ENCODE data around the gene NXT1. TPM values are rescaled to one million over a fixed set of nuclear protein-coding genes. Genes with fewer than 3 reads are reported as not detected.

Gene NXT1
- total and polyA plus RNA-seq, 2 experiments from 2014 or later: 30.2 to 34.4 TPM

DNA sequence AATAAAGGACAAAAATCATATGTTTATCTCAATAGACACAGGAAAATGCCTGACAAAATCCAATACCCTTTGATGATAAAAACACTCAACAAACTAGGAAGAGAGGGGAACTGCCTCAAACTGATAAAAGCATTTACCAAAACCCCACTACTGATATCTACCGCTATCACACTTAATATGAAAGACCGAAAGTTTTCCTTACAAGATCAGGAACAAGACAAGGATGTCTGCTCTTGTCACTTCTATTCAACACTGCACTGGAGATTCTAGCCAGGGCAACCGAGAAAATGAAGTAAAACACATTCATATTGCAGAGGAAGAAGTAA is 36.5 kb downstream of the NXT1 start (continued):
- TF ChIP-seq, protein P1, sequence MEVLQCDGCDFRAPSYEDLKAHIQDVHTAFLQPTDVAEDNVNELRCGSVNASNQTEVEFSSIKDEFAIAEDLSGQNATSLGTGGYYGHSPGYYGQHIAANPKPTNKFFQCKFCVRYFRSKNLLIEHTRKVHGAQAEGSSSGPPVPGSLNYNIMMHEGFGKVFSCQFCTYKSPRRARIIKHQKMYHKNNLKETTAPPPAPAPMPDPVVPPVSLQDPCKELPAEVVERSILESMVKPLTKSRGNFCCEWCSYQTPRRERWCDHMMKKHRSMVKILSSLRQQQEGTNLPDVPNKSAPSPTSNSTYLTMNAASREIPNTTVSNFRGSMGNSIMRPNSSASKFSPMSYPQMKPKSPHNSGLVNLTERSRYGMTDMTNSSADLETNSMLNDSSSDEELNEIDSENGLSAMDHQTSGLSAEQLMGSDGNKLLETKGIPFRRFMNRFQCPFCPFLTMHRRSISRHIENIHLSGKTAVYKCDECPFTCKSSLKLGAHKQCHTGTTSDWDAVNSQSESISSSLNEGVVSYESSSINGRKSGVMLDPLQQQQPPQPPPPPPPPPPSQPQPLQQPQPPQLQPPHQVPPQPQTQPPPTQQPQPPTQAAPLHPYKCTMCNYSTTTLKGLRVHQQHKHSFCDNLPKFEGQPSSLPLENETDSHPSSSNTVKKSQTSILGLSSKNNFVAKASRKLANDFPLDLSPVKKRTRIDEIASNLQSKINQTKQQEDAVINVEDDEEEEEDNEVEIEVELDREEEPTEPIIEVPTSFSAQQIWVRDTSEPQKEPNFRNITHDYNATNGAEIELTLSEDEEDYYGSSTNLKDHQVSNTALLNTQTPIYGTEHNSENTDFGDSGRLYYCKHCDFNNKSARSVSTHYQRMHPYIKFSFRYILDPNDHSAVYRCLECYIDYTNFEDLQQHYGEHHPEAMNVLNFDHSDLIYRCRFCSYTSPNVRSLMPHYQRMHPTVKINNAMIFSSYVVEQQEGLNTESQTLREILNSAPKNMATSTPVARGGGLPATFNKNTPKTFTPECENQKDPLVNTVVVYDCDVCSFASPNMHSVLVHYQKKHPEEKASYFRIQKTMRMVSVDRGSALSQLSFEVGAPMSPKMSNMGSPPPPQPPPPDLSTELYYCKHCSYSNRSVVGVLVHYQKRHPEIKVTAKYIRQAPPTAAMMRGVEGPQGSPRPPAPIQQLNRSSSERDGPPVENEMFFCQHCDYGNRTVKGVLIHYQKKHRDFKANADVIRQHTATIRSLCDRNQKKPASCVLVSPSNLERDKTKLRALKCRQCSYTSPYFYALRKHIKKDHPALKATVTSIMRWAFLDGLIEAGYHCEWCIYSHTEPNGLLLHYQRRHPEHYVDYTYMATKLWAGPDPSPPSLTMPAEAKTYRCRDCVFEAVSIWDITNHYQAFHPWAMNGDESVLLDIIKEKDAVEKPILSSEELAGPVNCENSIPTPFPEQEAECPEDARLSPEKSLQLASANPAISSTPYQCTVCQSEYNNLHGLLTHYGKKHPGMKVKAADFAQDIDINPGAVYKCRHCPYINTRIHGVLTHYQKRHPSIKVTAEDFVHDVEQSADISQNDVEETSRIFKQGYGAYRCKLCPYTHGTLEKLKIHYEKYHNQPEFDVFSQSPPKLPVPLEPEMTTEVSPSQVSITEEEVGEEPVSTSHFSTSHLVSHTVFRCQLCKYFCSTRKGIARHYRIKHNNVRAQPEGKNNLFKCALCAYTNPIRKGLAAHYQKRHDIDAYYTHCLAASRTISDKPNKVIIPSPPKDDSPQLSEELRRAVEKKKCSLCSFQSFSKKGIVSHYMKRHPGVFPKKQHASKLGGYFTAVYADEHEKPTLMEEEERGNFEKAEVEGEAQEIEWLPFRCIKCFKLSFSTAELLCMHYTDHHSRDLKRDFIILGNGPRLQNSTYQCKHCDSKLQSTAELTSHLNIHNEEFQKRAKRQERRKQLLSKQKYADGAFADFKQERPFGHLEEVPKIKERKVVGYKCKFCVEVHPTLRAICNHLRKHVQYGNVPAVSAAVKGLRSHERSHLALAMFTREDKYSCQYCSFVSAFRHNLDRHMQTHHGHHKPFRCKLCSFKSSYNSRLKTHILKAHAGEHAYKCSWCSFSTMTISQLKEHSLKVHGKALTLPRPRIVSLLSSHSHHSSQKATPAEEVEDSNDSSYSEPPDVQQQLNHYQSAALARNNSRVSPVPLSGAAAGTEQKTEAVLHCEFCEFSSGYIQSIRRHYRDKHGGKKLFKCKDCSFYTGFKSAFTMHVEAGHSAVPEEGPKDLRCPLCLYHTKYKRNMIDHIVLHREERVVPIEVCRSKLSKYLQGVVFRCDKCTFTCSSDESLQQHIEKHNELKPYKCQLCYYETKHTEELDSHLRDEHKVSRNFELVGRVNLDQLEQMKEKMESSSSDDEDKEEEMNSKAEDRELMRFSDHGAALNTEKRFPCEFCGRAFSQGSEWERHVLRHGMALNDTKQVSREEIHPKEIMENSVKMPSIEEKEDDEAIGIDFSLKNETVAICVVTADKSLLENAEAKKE (CRISPR knock-in tag; IDR thresholded peaks at IDR 0.05): no peak
- TF ChIP-seq, protein P2, sequence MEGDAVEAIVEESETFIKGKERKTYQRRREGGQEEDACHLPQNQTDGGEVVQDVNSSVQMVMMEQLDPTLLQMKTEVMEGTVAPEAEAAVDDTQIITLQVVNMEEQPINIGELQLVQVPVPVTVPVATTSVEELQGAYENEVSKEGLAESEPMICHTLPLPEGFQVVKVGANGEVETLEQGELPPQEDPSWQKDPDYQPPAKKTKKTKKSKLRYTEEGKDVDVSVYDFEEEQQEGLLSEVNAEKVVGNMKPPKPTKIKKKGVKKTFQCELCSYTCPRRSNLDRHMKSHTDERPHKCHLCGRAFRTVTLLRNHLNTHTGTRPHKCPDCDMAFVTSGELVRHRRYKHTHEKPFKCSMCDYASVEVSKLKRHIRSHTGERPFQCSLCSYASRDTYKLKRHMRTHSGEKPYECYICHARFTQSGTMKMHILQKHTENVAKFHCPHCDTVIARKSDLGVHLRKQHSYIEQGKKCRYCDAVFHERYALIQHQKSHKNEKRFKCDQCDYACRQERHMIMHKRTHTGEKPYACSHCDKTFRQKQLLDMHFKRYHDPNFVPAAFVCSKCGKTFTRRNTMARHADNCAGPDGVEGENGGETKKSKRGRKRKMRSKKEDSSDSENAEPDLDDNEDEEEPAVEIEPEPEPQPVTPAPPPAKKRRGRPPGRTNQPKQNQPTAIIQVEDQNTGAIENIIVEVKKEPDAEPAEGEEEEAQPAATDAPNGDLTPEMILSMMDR (conservative IDR thresholded peaks at IDR 0.05; ENCODE audit: low read depth in 2 of 2): no peak
- TF ChIP-seq STAT1 (IDR thresholded peaks at IDR 0.05; ENCODE audit: unreplicated experiment) (no peak), NANOG (IDR thresholded peaks at IDR 0.05; ENCODE audit: borderline replicate concordance) (no peak), ZNF331 (CRISPR knock-in tag; IDR thresholded peaks at IDR 0.05; ENCODE audit: low read depth) (no peak), ZNF114 (CRISPR knock-in tag; IDR thresholded peaks at IDR 0.05) (no peak), POLR2AphosphoS5 (IDR thresholded peaks at IDR 0.05; ENCODE audit: low read depth) (no peak)
- TF ChIP-seq, protein P3, sequence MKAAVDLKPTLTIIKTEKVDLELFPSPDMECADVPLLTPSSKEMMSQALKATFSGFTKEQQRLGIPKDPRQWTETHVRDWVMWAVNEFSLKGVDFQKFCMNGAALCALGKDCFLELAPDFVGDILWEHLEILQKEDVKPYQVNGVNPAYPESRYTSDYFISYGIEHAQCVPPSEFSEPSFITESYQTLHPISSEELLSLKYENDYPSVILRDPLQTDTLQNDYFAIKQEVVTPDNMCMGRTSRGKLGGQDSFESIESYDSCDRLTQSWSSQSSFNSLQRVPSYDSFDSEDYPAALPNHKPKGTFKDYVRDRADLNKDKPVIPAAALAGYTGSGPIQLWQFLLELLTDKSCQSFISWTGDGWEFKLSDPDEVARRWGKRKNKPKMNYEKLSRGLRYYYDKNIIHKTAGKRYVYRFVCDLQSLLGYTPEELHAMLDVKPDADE (IDR thresholded peaks at IDR 0.05): no peak

All from GM23338 (cell line).